Keratinocyte (primary cell): ENCODE measurements around the gene DLX4. TPM values are rescaled to one million over a fixed set of nuclear protein-coding genes. Genes with fewer than 3 reads are reported as not detected.
A peak's percentile ranks its signal among the peaks of the same experiment; 100 is the strongest.

Source experiments
- DNase-seq: peaks from one replicate; pipeline ENCODE4 v3.0.0-alpha.2; 2011; ENCODE audit warnings: low read depth, missing footprints, low spot score
- FAIRE-seq: peaks from 2 replicates; lab custom pipeline; 2011; peaks lifted over from hg19 to GRCh38; lab: Jason Lieb, UNC
- H2AFZ ChIP-seq: 2 replicates; pipeline ENCODE4 v1.6.0; 2012; ENCODE audit warnings: low read length, control low read depth, inconsistent platforms; ENCODE audit not compliant: control insufficient read depth
- H3K27ac ChIP-seq: 2 replicates; pipeline ENCODE4 v1.5.1; 2011; ENCODE audit warnings: low read length; ENCODE audit not compliant: control insufficient read depth, insufficient read depth
- H3K27me3 ChIP-seq: 3 replicates; pipeline ENCODE4 v1.6.0; 2011; ENCODE audit warnings: low read length; ENCODE audit not compliant: control insufficient read depth, insufficient read depth; ENCODE audit errors: extremely low read depth
- H3K36me3 ChIP-seq, 2 experiments: 2 replicates in 1 of 2; 3 replicates in 1 of 2; pipeline ENCODE4 v1.5.1; 2011; ENCODE audit warnings: low read length in 2 of 2, mild to moderate bottlenecking in 1 of 2; ENCODE audit not compliant: control insufficient read depth in 2 of 2, insufficient read depth in 2 of 2; ENCODE audit errors: extremely low read depth in 1 of 2
- H3K4me1 ChIP-seq: 3 replicates; pipeline ENCODE4 v1.5.1; 2011; ENCODE audit warnings: low read length; ENCODE audit not compliant: control insufficient read depth, insufficient read depth; ENCODE audit errors: extremely low read depth
- H3K4me2 ChIP-seq: 3 replicates; pipeline ENCODE4 v1.6.0; 2011; ENCODE audit warnings: low read depth, low read length; ENCODE audit not compliant: control insufficient read depth, insufficient read depth; ENCODE audit errors: extremely low read depth
- H3K4me3 ChIP-seq, 3 experiments: fragments of 200-600 bp in 1 of 3; sonication (generic) in 1 of 3; 2 replicates in 2 of 3; 3 replicates in 1 of 3; pipeline ENCODE4 v1.5.1; 2011 to 2016; ENCODE audit warnings: low read length in 3 of 3, mild to moderate bottlenecking in 3 of 3, control low read depth in 2 of 3, inconsistent platforms in 1 of 3, low read depth in 1 of 3, mixed read lengths in 1 of 3, mixed run types in 1 of 3, moderate library complexity in 1 of 3; ENCODE audit not compliant: control insufficient read depth in 2 of 3, insufficient read depth in 2 of 3; ENCODE audit errors: extremely low read depth in 1 of 3
- H3K79me2 ChIP-seq: 2 replicates; pipeline ENCODE4 v1.6.0; 2012; ENCODE audit warnings: low read length; ENCODE audit not compliant: control insufficient read depth, insufficient read depth
- H3K9ac ChIP-seq: 3 replicates; pipeline ENCODE4 v1.6.0; 2011; ENCODE audit warnings: low read length; ENCODE audit not compliant: control insufficient read depth, insufficient read depth; ENCODE audit errors: extremely low read depth
- H3K9me1 ChIP-seq: 3 replicates; pipeline ENCODE4 v1.6.0; 2011; ENCODE audit warnings: low read length; ENCODE audit not compliant: control insufficient read depth, insufficient read depth; ENCODE audit errors: extremely low read depth
- H3K9me3 ChIP-seq: 2 replicates; pipeline ENCODE4 v1.5.1; 2012; ENCODE audit warnings: low read depth, low read length; ENCODE audit not compliant: control insufficient read depth
- H4K20me1 ChIP-seq: 3 replicates; pipeline ENCODE4 v1.6.0; 2011; ENCODE audit warnings: low read length; ENCODE audit not compliant: control insufficient read depth, insufficient read depth; ENCODE audit errors: extremely low read depth
- CTCF ChIP-seq, 3 experiments: IDR thresholded peaks in 1 of 3; conservative IDR thresholded peaks in 1 of 3; optimal IDR thresholded peaks in 1 of 3; 2 replicates in 2 of 3; 3 replicates in 1 of 3; pipeline versions ENCODE3 to v1.5.1; 2011; ENCODE audit warnings: low read length in 3 of 3, mild to moderate bottlenecking in 3 of 3, moderate library complexity in 2 of 3, control low read depth in 1 of 3, inconsistent platforms in 1 of 3; ENCODE audit not compliant: insufficient read depth in 2 of 3; ENCODE audit errors: extremely low read depth in 1 of 3
- EZH2 ChIP-seq: IDR thresholded peaks from one replicate; pipeline ENCODE4 v1.6.1; 2012; ENCODE audit warnings: inconsistent platforms, mild to moderate bottlenecking, low read length, moderate library complexity
- dilution Hi-C: fragments of 300-500 bp; cut with MboI; formaldehyde crosslinking; loops from one replicate; pipeline ENCODE4 v1.7.0; 2020; ENCODE audit warnings: low sequenced_read_pairs; ENCODE audit not compliant: extremely low pct_ligation_motif_present
- polyA plus RNA-seq, 5 experiments: library from polyadenylated mRNA; depleted of rRNA in 3 of 5; stranded (reverse) in 3 of 5; stranded (forward) in 1 of 5; unstranded in 1 of 5; fragments of >200 nt; gene quantifications; 1 replicate in 1 of 5; 2 replicates in 3 of 5; 3 replicates in 1 of 5; pipeline versions ENCODE4 v1.2.1 to v1.2.3, GENCODE V29; 2011 to 2012; ENCODE audit warnings: missing spikeins in 2 of 5, low read depth in 1 of 5, low replicate concordance in 1 of 5

DLX4 gene
- polyA plus RNA-seq, 1 donor (not counting 4 experiments of a cell fraction or from before 2014, with no cell fraction given): 0.18 TPM

DNA sequence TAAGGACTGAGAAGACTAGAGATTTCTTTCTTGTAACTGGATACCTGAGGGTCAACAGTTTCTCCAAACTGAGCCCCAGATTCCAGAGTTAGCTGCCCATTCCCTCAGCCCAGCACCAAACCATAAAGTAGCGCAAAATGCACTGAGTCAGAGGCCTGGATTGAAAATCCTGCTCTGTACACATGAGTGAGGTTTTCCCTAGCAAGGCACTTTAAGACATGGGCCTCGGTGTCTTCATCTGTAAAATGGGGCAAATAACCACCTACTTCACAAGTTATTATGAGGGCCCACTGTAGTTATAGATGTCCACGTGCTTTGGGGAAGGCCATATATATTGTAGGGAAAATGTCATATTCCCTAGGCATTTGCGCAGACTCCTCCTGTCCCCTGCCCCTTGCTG is 10.3 kb upstream of the DLX4 start:
- FAIRE-seq (peak; percentile 9), DNase-seq (no peak)
- Histone ChIP-seq H3K4me2 (no peak overlapping the region), H3K9me3 (no peaks in the 10 kb centered on the region), H3K4me3 (no peak overlapping the region), H3K27me3 (peaks cover 10% of the 10 kb centered on the region), H3K9ac (no peak overlapping the region), H2AFZ (no peak overlapping the region), H3K9me1 (no peaks in the 10 kb centered on the region), H3K4me1 (peaks cover 11% of the 10 kb centered on the region), H3K36me3 (no peaks in the 10 kb centered on the region), H4K20me1 (no peaks in the 10 kb centered on the region), H3K27ac (no peak overlapping the region), H3K79me2 (no peaks in the 10 kb centered on the region)
- dilution Hi-C loops: no loop called here
- TF ChIP-seq EZH2 (no peak), CTCF (optimal IDR thresholded peaks at IDR 0.05 in 1 of 3, IDR thresholded peaks at IDR 0.05 in 1 of 3, conservative IDR thresholded peaks at IDR 0.05 in 1 of 3; ENCODE audit: extremely low read depth in 1 of 3, insufficient read depth in 2 of 3, low read length in 3 of 3) (no peak)

DNA sequence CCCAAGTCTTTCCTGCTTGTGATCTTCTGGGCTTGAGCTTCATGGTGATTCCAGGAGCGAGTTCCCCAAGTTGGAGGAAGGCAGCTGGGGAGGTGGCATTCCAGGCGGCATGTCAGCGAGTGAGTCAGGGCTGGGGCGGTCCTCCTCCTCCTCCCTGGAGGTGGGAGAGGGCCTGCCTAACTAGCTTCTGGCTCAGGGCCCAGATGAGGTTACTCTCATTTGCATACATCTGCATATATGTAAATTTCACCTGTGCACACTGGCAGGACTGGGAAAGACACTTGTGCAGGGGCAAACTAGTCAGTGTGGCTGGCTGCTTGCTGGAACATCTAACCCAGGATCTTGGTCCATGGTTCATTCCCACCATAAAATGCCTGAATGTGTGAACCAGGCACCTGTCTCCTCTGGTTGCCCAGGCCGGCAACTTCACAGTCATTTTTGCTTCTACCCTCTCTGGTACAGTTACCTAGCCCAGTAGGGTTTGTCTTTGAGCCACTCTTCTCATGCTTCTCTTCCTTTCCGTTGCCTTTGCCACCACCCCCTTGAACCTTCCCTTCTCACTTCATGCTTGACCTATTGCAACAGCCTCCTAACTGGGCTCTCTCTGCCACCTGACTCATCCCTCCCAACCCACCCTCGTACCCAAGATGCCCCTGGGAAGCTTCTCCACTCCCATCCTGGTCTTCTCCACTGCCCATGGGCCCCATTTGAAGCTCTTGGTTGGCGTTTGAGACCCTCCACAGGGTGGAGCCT is 9.6 kb upstream of the DLX4 start:
- Histone ChIP-seq H3K9ac (no peak overlapping the region), H3K4me2 (no peak overlapping the region), H3K79me2 (no peaks in the 10 kb centered on the region), H3K27ac (no peak overlapping the region), H3K9me1 (no peaks in the 10 kb centered on the region), H3K27me3 (peaks cover 14% of the 10 kb centered on the region), H3K36me3 (no peaks in the 10 kb centered on the region), H2AFZ (no peak overlapping the region), H3K9me3 (no peaks in the 10 kb centered on the region), H3K4me3 (no peak overlapping the region), H4K20me1 (no peaks in the 10 kb centered on the region), H3K4me1 (peaks cover 11% of the 10 kb centered on the region)
- FAIRE-seq (peak; percentile 29), DNase-seq (no peak)
- no peak for TF ChIP-seq EZH2
- no peak for TF ChIP-seq CTCF (optimal IDR thresholded peaks at IDR 0.05 in 1 of 3, IDR thresholded peaks at IDR 0.05 in 1 of 3, conservative IDR thresholded peaks at IDR 0.05 in 1 of 3; ENCODE audit: extremely low read depth in 1 of 3, insufficient read depth in 2 of 3, low read length in 3 of 3)
- dilution Hi-C loops: no loop called here
